Stimulated activated CD8-positive, alpha-beta memory T cell treated with anti-CD3 and anti-CD28 coated beads, Interleukin-2, amount 100 ng/mL, for 1 hour (primary cell): ENCODE measurements around the gene MYO3A.

Experiments
- DNase-seq, 2 donors: peaks; one replicate each; pipeline ENCODE4 v3.0.0-alpha.2; 2020; ENCODE audit warnings: low read depth in 2 of 2

The MYO3A gene

GRCh38 chr10:26214004-26214403 is 280.0 kb downstream of the MYO3A start:
- no peak for DNase-seq

DNA sequence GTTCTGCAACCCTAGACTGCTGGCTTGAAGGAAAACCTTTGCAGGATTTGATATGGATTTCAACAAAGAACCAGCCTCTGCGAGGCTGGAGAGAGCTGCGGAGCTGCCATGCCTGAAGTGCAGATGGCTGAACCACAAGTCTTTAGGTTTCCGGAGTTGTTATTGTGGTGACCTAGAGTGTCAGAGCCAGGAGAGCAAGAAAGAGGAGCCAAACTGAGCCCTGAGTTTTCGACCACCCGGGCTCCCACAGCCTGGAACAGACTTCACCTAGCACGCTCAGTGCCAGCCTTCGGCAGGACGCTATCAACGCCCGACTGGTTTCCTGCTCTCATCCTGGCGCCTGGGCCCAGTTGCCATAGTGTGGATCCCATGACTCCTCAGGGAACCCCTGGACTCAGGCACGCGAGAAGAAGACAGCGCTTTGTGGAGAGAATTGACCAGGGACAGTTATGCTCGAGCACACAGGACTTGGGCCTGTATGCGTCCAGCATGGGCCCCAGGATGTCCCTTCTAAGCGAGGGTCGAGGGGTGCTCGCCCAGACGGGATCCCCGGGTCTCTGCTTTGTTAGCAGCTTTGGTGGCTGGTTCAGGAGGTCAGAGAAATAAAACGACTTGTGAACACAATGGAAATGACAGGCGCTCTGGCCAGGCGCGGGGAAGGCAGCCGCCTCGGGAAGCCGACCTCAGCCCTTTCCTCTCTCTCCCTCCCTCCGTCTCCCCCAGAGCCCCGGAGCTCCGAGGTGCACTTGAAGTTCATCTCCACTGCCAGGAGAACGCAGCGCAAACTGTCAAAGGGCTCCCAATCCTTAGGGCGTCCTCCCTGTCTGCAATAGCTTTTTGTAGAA is 280.7 kb downstream of the MYO3A start:
- no peak for DNase-seq

GRCh38 chr10:26215396-26215934 is 281.4 kb downstream of the MYO3A start:
- no peak for DNase-seq

DNA sequence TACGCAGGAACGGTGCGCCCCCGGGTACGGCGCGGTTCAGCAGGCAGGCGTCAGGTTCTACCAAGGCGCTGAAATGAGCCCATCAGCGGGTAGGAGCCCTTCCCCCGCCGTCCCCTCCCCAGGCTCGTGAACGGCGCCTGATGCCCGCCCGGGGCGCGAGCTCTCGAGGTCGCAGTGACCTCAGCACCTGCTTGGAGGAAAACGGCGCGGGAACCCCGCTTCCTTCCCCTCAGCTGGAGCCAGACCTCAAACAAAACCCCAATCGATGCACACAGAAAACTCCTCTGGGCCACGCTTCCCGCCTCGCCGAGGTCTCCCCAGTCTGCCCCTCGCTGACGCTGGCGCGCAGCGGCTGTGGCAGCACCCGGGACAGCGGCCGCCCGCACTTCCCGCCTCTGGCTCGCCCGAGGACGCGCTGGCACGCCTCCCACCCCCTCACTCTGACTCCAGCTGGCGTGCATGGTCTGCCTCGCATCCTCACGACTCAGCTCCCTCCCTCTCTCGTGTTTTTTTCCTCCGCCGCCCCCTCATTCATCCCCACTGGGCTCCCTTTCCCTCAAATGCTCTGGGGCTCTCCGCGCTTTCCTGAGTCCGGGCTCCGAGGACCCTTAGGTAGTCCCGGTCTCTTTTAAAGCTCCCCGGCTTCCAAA is 282.0 kb downstream of the MYO3A start:
- DNase-seq, result no peak

DNA sequence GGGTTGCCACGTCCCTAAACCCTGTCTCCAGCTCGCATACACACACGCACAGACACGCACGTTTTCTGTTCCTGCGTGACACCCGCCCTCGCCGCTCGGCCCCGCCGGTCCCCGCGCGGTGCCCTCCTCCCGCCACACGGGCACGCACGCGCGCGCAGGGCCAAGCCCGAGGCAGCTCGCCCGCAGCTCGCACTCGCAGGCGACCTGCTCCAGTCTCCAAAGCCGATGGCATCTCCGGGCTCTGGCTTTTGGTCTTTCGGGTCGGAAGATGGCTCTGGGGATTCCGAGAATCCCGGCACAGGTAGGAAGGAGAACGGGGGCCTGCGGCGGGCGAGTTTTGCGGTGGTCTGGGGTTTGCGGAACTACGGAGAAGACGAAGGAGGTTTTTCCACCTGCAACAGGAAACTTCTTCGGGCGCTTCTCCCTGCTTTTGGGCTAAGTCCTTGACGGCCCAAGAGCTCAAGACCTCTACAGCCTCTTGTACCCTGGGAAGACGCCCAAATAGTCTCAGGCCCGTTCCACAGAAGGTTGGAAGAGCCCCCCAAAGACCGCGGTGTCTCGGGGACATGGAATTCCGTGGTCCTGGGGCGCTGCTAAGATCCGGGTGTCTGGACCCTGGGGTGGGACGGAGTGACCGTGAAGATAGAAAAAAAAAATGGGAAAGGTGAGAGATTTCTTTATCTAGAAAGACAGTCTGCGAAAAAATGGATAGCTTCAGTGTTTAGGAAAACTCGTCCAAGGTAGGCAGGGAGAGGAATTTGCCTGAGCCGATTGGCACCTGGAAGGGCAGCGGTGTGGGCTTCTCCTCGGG is 282.8 kb downstream of the MYO3A start, which contains the start of gene GAD2:
GAD2 (plus strand) TSS at position 190 of the 811 bp plus-strand sequence; CDS start at position 226, 36 bp downstream.
- DNase-seq, result no peak

DNA sequence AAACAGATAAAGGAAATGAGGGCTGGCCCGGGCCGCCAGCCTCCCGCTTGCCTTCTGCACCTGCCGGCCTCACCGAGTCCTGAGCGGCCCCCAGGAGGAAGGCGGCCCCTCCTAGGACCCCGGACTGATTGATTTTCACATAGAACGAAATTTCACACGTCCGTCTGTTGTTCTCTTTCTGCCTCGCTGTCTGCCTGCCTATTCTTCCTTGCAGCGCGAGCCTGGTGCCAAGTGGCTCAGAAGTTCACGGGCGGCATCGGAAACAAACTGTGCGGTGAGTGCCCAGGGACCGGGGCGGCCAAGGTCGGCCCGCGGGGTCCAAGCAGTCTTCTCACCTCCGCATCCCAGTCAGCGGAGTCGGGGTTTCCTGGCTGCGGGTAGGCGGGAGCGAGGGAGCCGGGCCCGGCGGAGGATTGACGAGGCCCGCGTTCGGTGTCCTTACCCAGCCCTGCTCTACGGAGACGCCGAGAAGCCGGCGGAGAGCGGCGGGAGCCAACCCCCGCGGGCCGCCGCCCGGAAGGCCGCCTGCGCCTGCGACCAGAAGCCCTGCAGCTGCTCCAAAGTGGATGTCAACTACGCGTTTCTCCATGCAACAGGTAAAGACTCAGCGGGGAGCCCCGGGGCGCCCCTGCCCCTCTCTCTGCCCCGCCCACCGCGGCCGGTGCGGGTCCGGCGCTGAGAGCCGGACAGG is 283.5 kb downstream of the MYO3A start:
- no peak for DNase-seq

GRCh38 chr10:26219676-26220075 is 285.6 kb downstream of the MYO3A start:
- no peak for DNase-seq

GRCh38 chr10:26220901-26221300 is 286.9 kb downstream of the MYO3A start:
- DNase-seq, result no peak

DNA sequence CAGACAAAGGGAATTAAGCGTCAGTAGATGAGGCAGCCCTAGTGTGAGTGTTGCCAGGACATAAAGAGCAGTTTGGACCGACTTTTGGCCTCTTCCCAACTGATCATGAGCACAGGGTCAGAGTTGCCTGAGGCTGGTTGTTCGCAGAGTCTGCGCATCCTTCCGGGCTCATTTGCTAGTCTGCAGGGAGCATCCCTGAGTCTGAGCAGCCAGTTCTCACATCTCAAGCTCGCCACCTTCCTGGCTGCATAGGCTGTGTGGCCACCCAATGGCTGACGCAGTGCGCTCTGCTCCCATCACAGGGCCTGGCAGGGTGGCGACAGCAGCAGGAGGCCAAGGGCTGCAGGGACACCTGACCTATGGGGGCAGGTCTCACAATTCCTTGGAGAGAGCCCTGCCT is 287.5 kb downstream of the MYO3A start:
- no peak for DNase-seq

- no peak for DNase-seq
These were observed 288.5 kb downstream of the MYO3A start for GRCh38 chr10:26222563-26222962.

DNA sequence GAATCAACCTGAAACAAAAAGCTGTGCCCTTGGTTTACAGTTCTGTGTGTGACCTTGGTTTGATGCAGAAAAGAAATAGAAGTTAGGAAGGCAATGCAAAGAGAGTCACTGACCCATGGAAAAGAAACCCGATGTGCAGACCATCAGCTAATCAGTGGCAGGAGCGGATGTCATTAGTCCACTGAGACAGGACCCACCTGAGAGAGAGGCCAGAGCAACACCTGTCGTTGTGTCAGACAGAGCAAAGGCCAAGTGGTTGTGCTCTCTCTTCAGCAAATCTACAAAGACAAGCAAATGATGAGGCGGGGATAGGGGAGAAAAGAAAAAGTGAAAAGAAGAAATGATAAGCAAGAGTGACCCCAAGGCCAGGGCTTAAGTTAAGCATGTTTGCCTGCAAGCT is 291.3 kb downstream of the MYO3A start:
- DNase-seq, result no peak

- DNase-seq, result no peak
These were observed 293.8 kb downstream of the MYO3A start for GRCh38 chr10:26227786-26228185.

GRCh38 chr10:26232174-26232573 is 298.1 kb downstream of the MYO3A start:
- no peak for DNase-seq

DNA sequence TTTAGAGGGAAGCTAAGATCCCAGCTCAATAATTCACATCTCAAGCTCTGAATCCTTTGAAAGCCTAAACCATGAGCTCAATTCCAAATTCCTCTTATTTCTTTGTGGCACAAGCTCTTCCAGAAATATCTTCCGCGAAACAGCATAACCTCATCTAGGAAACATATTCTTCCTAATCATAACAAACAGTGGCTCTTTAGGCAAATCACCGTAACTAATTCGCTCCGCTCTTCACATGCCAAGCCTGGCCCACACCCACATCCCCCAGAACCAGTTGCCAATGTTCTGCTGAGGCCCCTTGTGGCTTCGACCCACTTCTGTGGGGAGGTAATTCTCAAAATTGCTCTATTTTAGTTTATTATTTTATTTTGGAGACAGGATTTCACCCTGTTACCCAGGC is 301.7 kb downstream of the MYO3A start:
- no peak for DNase-seq

GRCh38 chr10:26238378-26238777 is 304.3 kb downstream of the MYO3A start:
- DNase-seq, result no peak

DNA sequence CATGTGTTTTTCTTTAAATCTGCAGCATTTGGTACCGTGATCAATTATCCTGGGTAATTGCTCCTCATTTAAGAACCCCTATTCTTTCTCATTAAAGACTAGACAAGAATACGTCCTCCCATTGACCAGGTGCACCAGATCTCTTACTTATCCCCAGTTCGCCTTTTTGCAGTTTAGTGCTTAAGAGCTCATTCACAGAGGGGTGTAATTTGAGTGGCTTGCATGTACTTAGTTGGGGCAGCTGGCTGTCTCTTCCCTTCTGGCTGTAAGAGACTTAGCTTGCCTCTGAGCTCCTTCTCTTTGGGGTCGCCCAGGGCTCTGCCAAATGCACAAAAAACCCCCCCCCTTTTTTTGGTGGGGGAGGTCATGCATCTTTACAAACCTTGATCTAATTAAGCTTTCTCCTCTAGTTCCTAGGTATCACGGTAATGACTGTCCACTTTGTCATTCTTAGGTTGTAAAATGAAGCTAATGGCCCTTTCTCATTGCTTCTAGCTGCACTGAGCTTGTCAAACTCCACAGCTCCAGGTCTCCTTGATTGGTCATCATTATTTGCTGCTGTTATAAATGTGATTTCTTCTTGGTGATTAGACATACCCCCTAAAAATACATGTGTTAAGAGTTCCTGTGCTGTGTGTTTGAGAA is 308.8 kb downstream of the MYO3A start:
- no peak for DNase-seq

GRCh38 chr10:26243351-26243720 is 309.3 kb downstream of the MYO3A start:
- DNase-seq, result no peak

GRCh38 chr10:26249681-26250080 is 315.7 kb downstream of the MYO3A start:
- DNase-seq, result no peak

GRCh38 chr10:26251925-26252324 is 317.9 kb downstream of the MYO3A start:
- DNase-seq, result no peak

GRCh38 chr10:26254616-26255015 is 320.6 kb downstream of the MYO3A start:
- DNase-seq, result no peak

- no peak for DNase-seq
These were observed 325.3 kb downstream of the MYO3A start for GRCh38 chr10:26259341-26259740.
